Endothelial cell of umbilical vein (primary cell): ENCODE measurements around the gene SERPINE3. TPM values are rescaled to one million over a fixed set of nuclear protein-coding genes. Genes with fewer than 3 reads are reported as not detected.

ENCODE experiments used
- BruUV-seq: library from RNA; stranded (reverse); fragments of 400-500 nt; replicated peaks from 2 replicates; lab custom pipeline; 2021; lab: Mats Ljungman, UMichigan
- CTCF ChIA-PET: fragments of 300-600, 350-600 bp; sonication (Branson Sonifier 250); formaldehyde crosslinking; loops from one replicate; lab custom pipeline; 2021; ENCODE audit warnings: antibody characterized with exemption, inconsistent platforms; lab: Charles Lee
- POLR2A ChIA-PET: fragments of 300-600, 350-600 bp; sonication (Branson Sonifier 250); formaldehyde crosslinking; loops from one replicate; lab custom pipeline; 2021; ENCODE audit warnings: antibody characterized with exemption, inconsistent platforms; lab: Charles Lee
- DNase-seq: peaks from one replicate; pipeline ENCODE4 v3.0.0-alpha.2; 2011; ENCODE audit warnings: low read depth, low spot score
- FAIRE-seq: peaks from 2 replicates; lab custom pipeline; 2011; peaks lifted over from hg19 to GRCh38; lab: Jason Lieb, UNC
- H2AFZ ChIP-seq: 2 replicates; pipeline ENCODE4 v1.6.0; 2012; ENCODE audit warnings: low read depth, low read length, control low read depth, inconsistent platforms
- H3K27ac ChIP-seq: 2 replicates; pipeline ENCODE4 v1.5.1; 2011; ENCODE audit warnings: low read depth, mild to moderate bottlenecking, control low read depth, low read length, moderate library complexity; ENCODE audit not compliant: insufficient read depth
- H3K27me3 ChIP-seq, 2 experiments: 2 replicates each; pipeline versions ENCODE4 v1.6.0 to v1.6.1; 2011; ENCODE audit warnings: low read length in 2 of 2, mixed read lengths in 1 of 2; ENCODE audit not compliant: control insufficient read depth in 2 of 2, insufficient read depth in 2 of 2
- H3K36me3 ChIP-seq, 2 experiments: 2 replicates in 1 of 2; 3 replicates in 1 of 2; pipeline ENCODE4 v1.5.1; 2011; ENCODE audit warnings: low read length in 2 of 2, mild to moderate bottlenecking in 1 of 2, moderate library complexity in 1 of 2; ENCODE audit not compliant: control insufficient read depth in 2 of 2, insufficient read depth in 2 of 2; ENCODE audit errors: extremely low read depth in 1 of 2
- H3K4me1 ChIP-seq: 3 replicates; pipeline ENCODE4 v1.5.1; 2011; ENCODE audit warnings: mild to moderate bottlenecking, low read length; ENCODE audit not compliant: control insufficient read depth, insufficient read depth; ENCODE audit errors: extremely low read depth
- H3K4me2 ChIP-seq: 2 replicates; pipeline ENCODE4 v1.6.1; 2011; ENCODE audit warnings: low read length, control low read depth, mixed read lengths; ENCODE audit not compliant: insufficient read depth
- H3K4me3 ChIP-seq, 3 experiments: fragments of 200-600 bp in 1 of 3; sonication (generic), shearing (Covaris generic) in 1 of 3; replicated peaks in 1 of 3; 2 replicates each; pipeline ENCODE4 v1.5.1; 2011 to 2016; ENCODE audit warnings: control low read depth in 3 of 3, low read length in 3 of 3, mild to moderate bottlenecking in 2 of 3, inconsistent platforms in 1 of 3, low read depth in 1 of 3, moderate library complexity in 1 of 3; ENCODE audit not compliant: insufficient read depth in 1 of 3
- H3K79me2 ChIP-seq: 2 replicates; pipeline ENCODE4 v1.6.0; 2012; ENCODE audit warnings: low read length, inconsistent platforms; ENCODE audit not compliant: control insufficient read depth, insufficient read depth
- H3K9ac ChIP-seq: replicated peaks from 2 replicates; pipeline ENCODE3; 2011; ENCODE audit warnings: low read length, control low read depth; ENCODE audit not compliant: insufficient read depth; ENCODE audit errors: extremely low read depth
- H3K9me1 ChIP-seq: replicated peaks from 3 replicates; pipeline ENCODE4 v1.6.0; 2011; ENCODE audit warnings: mild to moderate bottlenecking, low read length; ENCODE audit not compliant: control insufficient read depth, insufficient read depth; ENCODE audit errors: extremely low read depth
- H3K9me3 ChIP-seq: replicated peaks from 2 replicates; pipeline ENCODE4 v1.5.1; 2012; ENCODE audit warnings: low read length, inconsistent platforms; ENCODE audit not compliant: control insufficient read depth, insufficient read depth
- H4K20me1 ChIP-seq: replicated peaks from 2 replicates; pipeline ENCODE3; 2011; ENCODE audit warnings: mild to moderate bottlenecking, low read length; ENCODE audit not compliant: control insufficient read depth, insufficient read depth; ENCODE audit errors: extremely low read depth
- EZH2 ChIP-seq: IDR thresholded peaks from 2 replicates; pipeline ENCODE4 v1.6.1; 2012; ENCODE audit warnings: borderline replicate concordance, low read depth, mild to moderate bottlenecking, moderate library complexity, low read length, inconsistent platforms; ENCODE audit not compliant: severe bottlenecking
- FOS ChIP-seq: IDR thresholded peaks from 2 replicates; pipeline ENCODE4 v1.6.1; 2011; ENCODE audit warnings: mild to moderate bottlenecking, low read length, moderate library complexity, borderline replicate concordance; ENCODE audit not compliant: insufficient read depth
- GATA2 ChIP-seq: IDR thresholded peaks from 2 replicates; pipeline ENCODE4 v1.7.0; 2011; ENCODE audit warnings: low read depth, mild to moderate bottlenecking, moderate library complexity, mixed read lengths, low read length; ENCODE audit not compliant: insufficient read length, insufficient read depth
- JUN ChIP-seq: IDR thresholded peaks from 2 replicates; pipeline ENCODE4 v1.6.1; 2011; ENCODE audit warnings: borderline replicate concordance, low read depth; ENCODE audit not compliant: insufficient read length, insufficient read depth
- MYC ChIP-seq: IDR thresholded peaks from one replicate; pipeline ENCODE4 v1.6.1; 2011; ENCODE audit warnings: mild to moderate bottlenecking, low read depth, low read length
- POLR2A ChIP-seq: IDR thresholded peaks from 2 replicates; pipeline ENCODE4 v1.6.1; 2012; ENCODE audit warnings: low read depth, mild to moderate bottlenecking, control low read depth, low read length
- POLR2AphosphoS5 ChIP-seq: IDR thresholded peaks from 2 replicates; pipeline ENCODE4 v1.6.1; 2012; ENCODE audit warnings: low read depth, mild to moderate bottlenecking, control low read depth, low read length, moderate library complexity; ENCODE audit not compliant: insufficient read depth
- dilution Hi-C: fragments of 300-500 bp; cut with MboI; formaldehyde crosslinking; loops from one replicate; pipeline ENCODE4 v1.15.0; 2019; ENCODE audit warnings: low sequenced_read_pairs; ENCODE audit not compliant: extremely low pct_ligation_motif_present
- intact Hi-C: fragments of 100-400 bp; cut with micrococcal nuclease; formaldehyde crosslinking; loops from one replicate; pipeline ENCODE4 v1.10.0; 2022
- polyA plus RNA-seq, 4 experiments: library from polyadenylated mRNA; depleted of rRNA in 3 of 4; stranded (reverse) in 3 of 4; unstranded in 1 of 4; fragments of >200 nt; gene quantifications; 2 replicates each; pipeline versions ENCODE4 v1.2.1 to v1.2.3, GENCODE V29; 2011 to 2012; ENCODE audit warnings: missing spikeins in 1 of 4
- total RNA-seq: library from RNA; stranded (reverse); gene quantifications from 2 replicates; pipeline ENCODE4 v1.2.3, GENCODE V29; 2021
- TF ChIP-seq, protein P1 (sequence below): IDR thresholded peaks from 2 replicates; pipeline ENCODE4 v1.6.1; 2011; ENCODE audit not compliant: insufficient read depth, insufficient read length
- TF ChIP-seq, protein P2 (sequence below), 2 donors: IDR thresholded peaks; 1 replicate in 1 of 2; 2 replicates in 1 of 2; pipeline ENCODE4 v1.5.1; 2011; ENCODE audit warnings: low read length in 2 of 2, mild to moderate bottlenecking in 2 of 2, moderate library complexity in 2 of 2, control low read depth in 1 of 2, inconsistent platforms in 1 of 2, low read depth in 1 of 2; ENCODE audit not compliant: insufficient read depth in 1 of 2; ENCODE audit errors: extremely low read depth in 1 of 2

Gene SERPINE3
- total and polyA plus RNA-seq, 2 donors (not counting 3 experiments of a cell fraction or from before 2014, with no cell fraction given): not detected

DNA sequence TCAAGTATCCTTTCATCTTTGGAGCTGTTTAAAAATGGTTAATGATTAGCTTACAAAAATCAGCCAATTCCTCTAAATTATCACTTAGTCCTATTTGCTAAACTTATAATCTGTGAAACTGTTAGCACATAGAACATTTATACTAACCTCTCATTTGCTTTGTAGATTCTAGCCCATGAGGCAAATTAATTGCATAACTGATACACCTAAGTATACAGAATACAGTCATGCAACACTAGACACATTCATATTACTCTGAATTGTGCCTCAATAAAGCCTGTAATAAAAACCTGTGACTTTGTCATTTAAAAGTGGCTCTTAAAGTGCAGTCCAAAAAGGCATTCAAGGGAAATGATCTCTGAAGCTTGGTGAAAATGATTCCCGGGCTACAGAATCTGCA, 21.0 kb downstream of the SERPINE3 start:
- Histone ChIP-seq H3K79me2 (no peaks in the 10 kb centered on the region), H3K27me3 (no peaks in the 10 kb centered on the region), H2AFZ (no peak overlapping the region), H3K27ac (no peak overlapping the region), H3K9ac (no peak overlapping the region), H3K4me2 (no peak overlapping the region), H3K4me1 (peaks cover 11% of the 10 kb centered on the region), H3K4me3 (no peak overlapping the region), H4K20me1 (no peaks in the 10 kb centered on the region), H3K9me1 (no peaks in the 10 kb centered on the region), H3K9me3 (no peaks in the 10 kb centered on the region), H3K36me3 (peaks cover 0 to 9% of the 10 kb centered on the region in 2 experiments)
- DNase-seq (no peak), FAIRE-seq (no peak)
- CTCF ChIA-PET: interaction anchor here (0.7 to 1.6 kb wide), 2 partner anchors 74 to 235 kb away, joined by 3 to 4 read pairs; no protein-coding TSS in a partner anchor
- intact Hi-C loops (no loop called here), dilution Hi-C loops (no loop called here)
- POLR2A ChIA-PET: no interaction called here
- BruUV-seq: no TSS peak
- TF ChIP-seq FOS (no peak), MYC (no peak), JUN (no peak), EZH2 (no peak), POLR2AphosphoS5 (no peak), POLR2A (no peak), GATA2 (no peak)
- TF ChIP-seq, protein P1, sequence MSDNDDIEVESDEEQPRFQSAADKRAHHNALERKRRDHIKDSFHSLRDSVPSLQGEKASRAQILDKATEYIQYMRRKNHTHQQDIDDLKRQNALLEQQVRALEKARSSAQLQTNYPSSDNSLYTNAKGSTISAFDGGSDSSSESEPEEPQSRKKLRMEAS: no peak
- TF ChIP-seq, protein P2, sequence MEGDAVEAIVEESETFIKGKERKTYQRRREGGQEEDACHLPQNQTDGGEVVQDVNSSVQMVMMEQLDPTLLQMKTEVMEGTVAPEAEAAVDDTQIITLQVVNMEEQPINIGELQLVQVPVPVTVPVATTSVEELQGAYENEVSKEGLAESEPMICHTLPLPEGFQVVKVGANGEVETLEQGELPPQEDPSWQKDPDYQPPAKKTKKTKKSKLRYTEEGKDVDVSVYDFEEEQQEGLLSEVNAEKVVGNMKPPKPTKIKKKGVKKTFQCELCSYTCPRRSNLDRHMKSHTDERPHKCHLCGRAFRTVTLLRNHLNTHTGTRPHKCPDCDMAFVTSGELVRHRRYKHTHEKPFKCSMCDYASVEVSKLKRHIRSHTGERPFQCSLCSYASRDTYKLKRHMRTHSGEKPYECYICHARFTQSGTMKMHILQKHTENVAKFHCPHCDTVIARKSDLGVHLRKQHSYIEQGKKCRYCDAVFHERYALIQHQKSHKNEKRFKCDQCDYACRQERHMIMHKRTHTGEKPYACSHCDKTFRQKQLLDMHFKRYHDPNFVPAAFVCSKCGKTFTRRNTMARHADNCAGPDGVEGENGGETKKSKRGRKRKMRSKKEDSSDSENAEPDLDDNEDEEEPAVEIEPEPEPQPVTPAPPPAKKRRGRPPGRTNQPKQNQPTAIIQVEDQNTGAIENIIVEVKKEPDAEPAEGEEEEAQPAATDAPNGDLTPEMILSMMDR (IDR thresholded peaks at IDR 0.05; ENCODE audit: extremely low read depth in 1 of 2, insufficient read depth in 1 of 2, low read depth in 1 of 2, low read length in 2 of 2): no peak
